ENCODE results near the gene TSPAN18.

DNA sequence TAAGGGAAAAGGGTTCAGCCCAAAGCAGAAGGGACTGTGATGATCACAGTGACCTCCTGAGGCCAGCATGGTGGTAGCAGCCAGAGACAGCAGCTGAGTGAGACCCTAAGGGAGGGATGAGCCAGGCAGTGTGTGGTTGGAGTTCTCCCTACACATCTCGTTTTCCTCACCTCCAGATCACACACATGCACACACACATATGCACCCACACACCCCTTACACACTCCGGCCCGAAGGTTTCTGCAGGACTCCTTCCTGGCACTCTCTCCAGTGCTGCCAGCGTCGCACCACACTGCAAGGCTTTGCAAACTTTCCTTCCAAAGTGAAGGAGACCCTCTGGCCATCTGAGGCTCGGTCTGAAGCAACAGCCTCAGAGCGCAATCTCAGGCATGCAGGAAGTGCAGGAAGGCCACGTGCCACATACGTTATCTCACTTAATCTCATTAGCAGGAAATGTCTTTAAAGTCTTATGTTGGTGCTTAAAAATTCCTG lies 250.8 kb downstream of the TSPAN18 start:
- TF ChIP-seq MYC (IDR thresholded peaks at IDR 0.05; ENCODE audit: insufficient read depth, insufficient read length, insufficient replicate concordance, low read length, severe bottlenecking) (no peak), YY1 (IDR thresholded peaks at IDR 0.05; ENCODE audit: low read depth, low read length) (no peak), POLR2A (IDR thresholded peaks at IDR 0.05; ENCODE audit: low read depth, low read length) (no peak), MAX (IDR thresholded peaks at IDR 0.05; ENCODE audit: low read depth, low read length) (no peak), BCL3 (IDR thresholded peaks at IDR 0.05; ENCODE audit: borderline replicate concordance, insufficient read depth, low read depth, low read length, poor library complexity, severe bottlenecking) (no peak), EP300 (IDR thresholded peaks at IDR 0.05; ENCODE audit: borderline replicate concordance in 1 of 2, control insufficient read depth in 1 of 2, low read depth in 2 of 2, low read length in 2 of 2) (no peak), ZNF274 (IDR thresholded peaks at IDR 0.05; ENCODE audit: insufficient read depth, insufficient read length) (no peak), RFX5 (IDR thresholded peaks at IDR 0.05; ENCODE audit: low read depth, low read length) (no peak), CTCF (IDR thresholded peaks at IDR 0.05 in 2 of 3, conservative IDR thresholded peaks at IDR 0.05 in 1 of 3; ENCODE audit: control insufficient read depth in 2 of 3, extremely low read depth in 1 of 3, insufficient read depth in 1 of 3, low read depth in 3 of 3, low read length in 3 of 3) (no peak), GABPA (IDR thresholded peaks at IDR 0.05; ENCODE audit: low read depth) (no peak), SIN3A (IDR thresholded peaks at IDR 0.05; ENCODE audit: low read depth, low read length) (no peak), SPI1 (IDR thresholded peaks at IDR 0.05; ENCODE audit: borderline replicate concordance, insufficient read depth, low read depth, low read length) (no peak)
- TF ChIP-seq, protein P1, sequence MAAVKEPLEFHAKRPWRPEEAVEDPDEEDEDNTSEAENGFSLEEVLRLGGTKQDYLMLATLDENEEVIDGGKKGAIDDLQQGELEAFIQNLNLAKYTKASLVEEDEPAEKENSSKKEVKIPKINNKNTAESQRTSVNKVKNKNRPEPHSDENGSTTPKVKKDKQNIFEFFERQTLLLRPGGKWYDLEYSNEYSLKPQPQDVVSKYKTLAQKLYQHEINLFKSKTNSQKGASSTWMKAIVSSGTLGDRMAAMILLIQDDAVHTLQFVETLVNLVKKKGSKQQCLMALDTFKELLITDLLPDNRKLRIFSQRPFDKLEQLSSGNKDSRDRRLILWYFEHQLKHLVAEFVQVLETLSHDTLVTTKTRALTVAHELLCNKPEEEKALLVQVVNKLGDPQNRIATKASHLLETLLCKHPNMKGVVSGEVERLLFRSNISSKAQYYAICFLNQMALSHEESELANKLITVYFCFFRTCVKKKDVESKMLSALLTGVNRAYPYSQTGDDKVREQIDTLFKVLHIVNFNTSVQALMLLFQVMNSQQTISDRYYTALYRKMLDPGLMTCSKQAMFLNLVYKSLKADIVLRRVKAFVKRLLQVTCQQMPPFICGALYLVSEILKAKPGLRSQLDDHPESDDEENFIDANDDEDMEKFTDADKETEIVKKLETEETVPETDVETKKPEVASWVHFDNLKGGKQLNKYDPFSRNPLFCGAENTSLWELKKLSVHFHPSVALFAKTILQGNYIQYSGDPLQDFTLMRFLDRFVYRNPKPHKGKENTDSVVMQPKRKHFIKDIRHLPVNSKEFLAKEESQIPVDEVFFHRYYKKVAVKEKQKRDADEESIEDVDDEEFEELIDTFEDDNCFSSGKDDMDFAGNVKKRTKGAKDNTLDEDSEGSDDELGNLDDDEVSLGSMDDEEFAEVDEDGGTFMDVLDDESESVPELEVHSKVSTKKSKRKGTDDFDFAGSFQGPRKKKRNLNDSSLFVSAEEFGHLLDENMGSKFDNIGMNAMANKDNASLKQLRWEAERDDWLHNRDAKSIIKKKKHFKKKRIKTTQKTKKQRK (IDR thresholded peaks at IDR 0.05; ENCODE audit: low read depth, low read length), result no peak
